ENCODE measurements around the gene AGPS.

AGPS gene

GRCh38 chr2:177520324-177520723, 127.8 kb downstream of the AGPS start:
- no peak overlapping the region for H3K27ac Mint-ChIP-seq
- peaks cover 13% of the 10 kb centered on the region for H3K4me1 Mint-ChIP-seq (ENCODE audit: low read depth)

GRCh38 chr2:177523781-177524180, 131.2 kb downstream of the AGPS start:
- no peak overlapping the region for H3K27ac Mint-ChIP-seq
- no peaks in the 10 kb centered on the region for H3K27me3 Mint-ChIP-seq (ENCODE audit: low read depth)

More at GRCh38 chr2:177520324-177520723, 127.8 kb downstream of the AGPS start:
- no peaks in the 10 kb centered on the region for H3K9me3 Mint-ChIP-seq
- H3K4me3 Mint-ChIP-seq, result no peak overlapping the region
- H3K27me3 Mint-ChIP-seq (ENCODE audit: low read depth), result no peaks in the 10 kb centered on the region
- DNase-seq (ENCODE audit: low spot score), result no peak
- peaks cover 27% of the 10 kb centered on the region for H3K36me3 Mint-ChIP-seq (ENCODE audit: low read depth)

GRCh38 chr2:177525351-177525924, 132.9 kb downstream of the AGPS start:
- Mint-ChIP-seq H3K36me3 (ENCODE audit: low read depth) (peaks cover 15% of the 10 kb centered on the region), H3K9me3 (no peaks in the 10 kb centered on the region), H3K4me3 (no peak overlapping the region), H3K4me1 (ENCODE audit: low read depth) (peaks cover 4% of the 10 kb centered on the region), H3K27me3 (ENCODE audit: low read depth) (no peaks in the 10 kb centered on the region), H3K27ac (no peak overlapping the region)
- no peak for DNase-seq (ENCODE audit: low spot score)

More at GRCh38 chr2:177523781-177524180, 131.2 kb downstream of the AGPS start:
- Mint-ChIP-seq H3K4me3 (no peak overlapping the region), H3K36me3 (ENCODE audit: low read depth) (peaks cover 22% of the 10 kb centered on the region), H3K4me1 (ENCODE audit: low read depth) (peaks cover 4% of the 10 kb centered on the region), H3K9me3 (no peaks in the 10 kb centered on the region)
- DNase-seq (ENCODE audit: low spot score), result no peak

GRCh38 chr2:177528351-177528933, 135.9 kb downstream of the AGPS start:
- Mint-ChIP-seq H3K27ac (no peak overlapping the region), H3K27me3 (ENCODE audit: low read depth) (no peaks in the 10 kb centered on the region), H3K9me3 (no peaks in the 10 kb centered on the region), H3K4me3 (no peak overlapping the region), H3K36me3 (ENCODE audit: low read depth) (peaks cover 11% of the 10 kb centered on the region), H3K4me1 (ENCODE audit: low read depth) (peaks cover 4% of the 10 kb centered on the region)
- DNase-seq (ENCODE audit: low spot score), result no peak

GRCh38 chr2:177529166-177529565, 136.6 kb downstream of the AGPS start:
- Mint-ChIP-seq H3K27me3 (ENCODE audit: low read depth) (no peaks in the 10 kb centered on the region), H3K4me1 (ENCODE audit: low read depth) (peaks cover 1% of the 10 kb centered on the region), H3K4me3 (no peak overlapping the region), H3K36me3 (ENCODE audit: low read depth) (peaks cover 8% of the 10 kb centered on the region), H3K9me3 (no peaks in the 10 kb centered on the region), H3K27ac (no peak overlapping the region)
- no peak for DNase-seq (ENCODE audit: low spot score)

- H3K4me1 Mint-ChIP-seq (ENCODE audit: low read depth), result peaks cover 1% of the 10 kb centered on the region
- H3K36me3 Mint-ChIP-seq (ENCODE audit: low read depth), result peaks cover 6% of the 10 kb centered on the region
- H3K27me3 Mint-ChIP-seq (ENCODE audit: low read depth), result no peaks in the 10 kb centered on the region
- no peak overlapping the region for H3K4me3 Mint-ChIP-seq
- no peak overlapping the region for H3K27ac Mint-ChIP-seq
- no peak for DNase-seq (ENCODE audit: low spot score)
- H3K9me3 Mint-ChIP-seq, result no peaks in the 10 kb centered on the region
These were observed 138.0 kb downstream of the AGPS start for GRCh38 chr2:177530561-177530960.

- H3K4me1 Mint-ChIP-seq (ENCODE audit: low read depth), result peaks cover 1% of the 10 kb centered on the region
- no peaks in the 10 kb centered on the region for H3K27me3 Mint-ChIP-seq (ENCODE audit: low read depth)
- H3K27ac Mint-ChIP-seq, result no peak overlapping the region
- H3K36me3 Mint-ChIP-seq (ENCODE audit: low read depth), result peaks cover 6% of the 10 kb centered on the region
- no peak for DNase-seq (ENCODE audit: low spot score)
- no peak overlapping the region for H3K4me3 Mint-ChIP-seq
- no peaks in the 10 kb centered on the region for H3K9me3 Mint-ChIP-seq
These were observed 139.1 kb downstream of the AGPS start for GRCh38 chr2:177531706-177532105.

- DNase-seq (ENCODE audit: low spot score), result no peak
- Mint-ChIP-seq H3K27ac (no peak overlapping the region), H3K4me3 (no peak overlapping the region), H3K27me3 (ENCODE audit: low read depth) (no peaks in the 10 kb centered on the region), H3K9me3 (no peaks in the 10 kb centered on the region), H3K4me1 (ENCODE audit: low read depth) (peaks cover 1% of the 10 kb centered on the region), H3K36me3 (ENCODE audit: low read depth) (peaks cover 6% of the 10 kb centered on the region)
These were observed 140.0 kb downstream of the AGPS start for GRCh38 chr2:177532567-177532966.

- H3K27ac Mint-ChIP-seq, result no peak overlapping the region
- H3K27me3 Mint-ChIP-seq (ENCODE audit: low read depth), result no peaks in the 10 kb centered on the region
- no peak for DNase-seq (ENCODE audit: low spot score)
- no peaks in the 10 kb centered on the region for H3K4me1 Mint-ChIP-seq (ENCODE audit: low read depth)
- H3K4me3 Mint-ChIP-seq, result no peak overlapping the region
- H3K9me3 Mint-ChIP-seq, result no peaks in the 10 kb centered on the region
- peaks cover 5% of the 10 kb centered on the region for H3K36me3 Mint-ChIP-seq (ENCODE audit: low read depth)
These were observed 140.7 kb downstream of the AGPS start for GRCh38 chr2:177533253-177533652.

GRCh38 chr2:177535000-177535399, 142.4 kb downstream of the AGPS start:
- Mint-ChIP-seq H3K27ac (no peak overlapping the region), H3K27me3 (ENCODE audit: low read depth) (no peaks in the 10 kb centered on the region), H3K4me1 (ENCODE audit: low read depth) (peaks cover 1% of the 10 kb centered on the region), H3K36me3 (ENCODE audit: low read depth) (peaks cover 8% of the 10 kb centered on the region), H3K4me3 (no peak overlapping the region), H3K9me3 (no peaks in the 10 kb centered on the region)
- DNase-seq (ENCODE audit: low spot score), result no peak

GRCh38 chr2:177535958-177536504, 143.5 kb downstream of the AGPS start:
- no peak for DNase-seq (ENCODE audit: low spot score)
- H3K4me3 Mint-ChIP-seq, result no peak overlapping the region
- H3K4me1 Mint-ChIP-seq (ENCODE audit: low read depth), result peaks cover 2% of the 10 kb centered on the region
- no peaks in the 10 kb centered on the region for H3K9me3 Mint-ChIP-seq
- no peak overlapping the region for H3K27ac Mint-ChIP-seq
- peaks cover 8% of the 10 kb centered on the region for H3K36me3 Mint-ChIP-seq (ENCODE audit: low read depth)
- no peaks in the 10 kb centered on the region for H3K27me3 Mint-ChIP-seq (ENCODE audit: low read depth)

GRCh38 chr2:177537213-177537612, 144.6 kb downstream of the AGPS start:
- H3K27ac Mint-ChIP-seq, result no peak overlapping the region
- H3K27me3 Mint-ChIP-seq (ENCODE audit: low read depth), result no peaks in the 10 kb centered on the region
- DNase-seq (ENCODE audit: low spot score), result no peak
- no peaks in the 10 kb centered on the region for H3K9me3 Mint-ChIP-seq
- H3K4me1 Mint-ChIP-seq (ENCODE audit: low read depth), result peaks cover 6% of the 10 kb centered on the region
- H3K36me3 Mint-ChIP-seq (ENCODE audit: low read depth), result peaks cover 6% of the 10 kb centered on the region
- no peak overlapping the region for H3K4me3 Mint-ChIP-seq

GRCh38 chr2:177537636-177538035, 145.1 kb downstream of the AGPS start:
- Mint-ChIP-seq H3K36me3 (ENCODE audit: low read depth) (peaks cover 6% of the 10 kb centered on the region), H3K4me1 (ENCODE audit: low read depth) (peaks cover 6% of the 10 kb centered on the region), H3K27ac (no peak overlapping the region), H3K4me3 (no peak overlapping the region), H3K27me3 (ENCODE audit: low read depth) (no peaks in the 10 kb centered on the region), H3K9me3 (no peaks in the 10 kb centered on the region)
- DNase-seq (ENCODE audit: low spot score), result no peak

GRCh38 chr2:177538323-177538722, 145.8 kb downstream of the AGPS start:
- no peaks in the 10 kb centered on the region for H3K27me3 Mint-ChIP-seq (ENCODE audit: low read depth)
- H3K4me1 Mint-ChIP-seq (ENCODE audit: low read depth), result peaks cover 6% of the 10 kb centered on the region
- peaks cover 6% of the 10 kb centered on the region for H3K36me3 Mint-ChIP-seq (ENCODE audit: low read depth)
- H3K27ac Mint-ChIP-seq, result no peak overlapping the region
- H3K4me3 Mint-ChIP-seq, result no peak overlapping the region
- DNase-seq (ENCODE audit: low spot score), result no peak
- no peaks in the 10 kb centered on the region for H3K9me3 Mint-ChIP-seq

- DNase-seq (ENCODE audit: low spot score), result no peak
- no peak overlapping the region for H3K4me3 Mint-ChIP-seq
- no peak overlapping the region for H3K27ac Mint-ChIP-seq
- peaks cover 8% of the 10 kb centered on the region for H3K36me3 Mint-ChIP-seq (ENCODE audit: low read depth)
- H3K27me3 Mint-ChIP-seq (ENCODE audit: low read depth), result no peaks in the 10 kb centered on the region
- peaks cover 16% of the 10 kb centered on the region for H3K4me1 Mint-ChIP-seq (ENCODE audit: low read depth)
- H3K9me3 Mint-ChIP-seq, result no peaks in the 10 kb centered on the region
These were observed 147.7 kb downstream of the AGPS start for GRCh38 chr2:177540283-177540682.

Data from T-helper 2 cell treated with Interferon-gamma antibody and Interleukin-4, amounts not matched to agents 5 μg/mL and 100 μg/mL, for 36 hours (primary cell).